HEK293 (cell line): ENCODE results near the gene POP7.

Experiments
- CTCF ChIA-PET: fragments of 350-600 bp; formaldehyde crosslinking; extraction: SDS; loops from one replicate; lab custom pipeline; 2021; ENCODE audit warnings: antibody characterized with exemption; lab: Yijun Ruan, JAX
- POLR2A ChIA-PET: fragments of 300-600 bp; formaldehyde crosslinking; extraction: SDS; loops from one replicate; lab custom pipeline; 2020; ENCODE audit warnings: antibody characterized with exemption, inconsistent platforms; lab: Yijun Ruan, JAX
- H3K27ac ChIP-seq: fragments of 200-500 bp; sonication (Bioruptor generic); 2 replicates; pipeline ENCODE4 v1.5.1; 2014; ENCODE audit warnings: low read depth, low read length, control low read depth, inconsistent platforms; ENCODE audit errors: extremely low read depth
- H3K36me3 ChIP-seq, 2 experiments: fragments of 200-500 bp in 1 of 2; sonication (Bioruptor generic) in 1 of 2; 1 replicate in 1 of 2; 2 replicates in 1 of 2; pipeline ENCODE4 v1.5.1; 2014 to 2017; ENCODE audit warnings: inconsistent platforms in 2 of 2, low read length in 2 of 2; ENCODE audit not compliant: control insufficient read depth in 2 of 2, insufficient read depth in 1 of 2
- H3K4me1 ChIP-seq: fragments of 200-500 bp; sonication (Bioruptor generic); 2 replicates; pipeline ENCODE4 v1.5.1; 2014; ENCODE audit warnings: mild to moderate bottlenecking, low read length, inconsistent platforms; ENCODE audit not compliant: control insufficient read depth, insufficient read depth
- H3K4me3 ChIP-seq: 2 replicates; pipeline ENCODE4 v1.5.1; 2011; ENCODE audit warnings: low read depth, mild to moderate bottlenecking, control low read depth, low read length, moderate library complexity
- H3K9me3 ChIP-seq: fragments of 200-500 bp; sonication (Bioruptor generic); 2 replicates; pipeline ENCODE4 v1.5.1; 2014; ENCODE audit warnings: low read depth, low read length, inconsistent platforms; ENCODE audit not compliant: control insufficient read depth, insufficient read depth
- EGR2 ChIP-seq: fragments of 450-650 bp; formaldehyde crosslinking; IDR thresholded peaks from 2 replicates; pipeline ENCODE4 v1.5.1; 2016; ENCODE audit warnings: low read depth, missing biosample characterization, missing genetic modification characterization
- MYNN ChIP-seq: fragments of 450-650 bp; formaldehyde crosslinking; IDR thresholded peaks from 2 replicates; pipeline ENCODE4 v1.5.1; 2016; ENCODE audit warnings: missing biosample characterization, missing genetic modification characterization, borderline replicate concordance
- ZBTB26 ChIP-seq: fragments of 450-650 bp; formaldehyde crosslinking; optimal IDR thresholded peaks from 2 replicates; pipeline ENCODE3; 2016; ENCODE audit warnings: missing biosample characterization, mild to moderate bottlenecking, missing genetic modification characterization
- ZFHX2 ChIP-seq: fragments of 450-650 bp; formaldehyde crosslinking; conservative IDR thresholded peaks from 2 replicates; pipeline ENCODE4 v1.5.1; 2016; ENCODE audit warnings: missing biosample characterization, missing genetic modification characterization
- ZFP3 ChIP-seq: fragments of 450-650 bp; formaldehyde crosslinking; IDR thresholded peaks from 2 replicates; pipeline ENCODE4 v1.5.1; 2016; ENCODE audit warnings: low read depth, missing biosample characterization, missing genetic modification characterization
- ZNF274 ChIP-seq, 2 experiments: fragments of 200-500 bp in 1 of 2; fragments of 450-650 bp in 1 of 2; sonication (Bioruptor generic) in 1 of 2; formaldehyde crosslinking in 1 of 2; IDR thresholded peaks; 2 replicates each; pipeline versions ENCODE4 v1.5.1 to v1.6.1; 2014 to 2016; ENCODE audit warnings: borderline replicate concordance in 1 of 2, inconsistent platforms in 1 of 2, low read length in 1 of 2, missing biosample characterization in 1 of 2, missing genetic modification characterization in 1 of 2
- ZNF510 ChIP-seq: fragments of 450-650 bp; formaldehyde crosslinking; IDR thresholded peaks from 2 replicates; pipeline ENCODE4 v1.5.1; 2018; ENCODE audit warnings: mild to moderate bottlenecking, missing genetic modification characterization, missing biosample characterization; ENCODE audit not compliant: insufficient replicate concordance
- ZNF513 ChIP-seq: fragments of 450-650 bp; IDR thresholded peaks from 2 replicates; pipeline ENCODE4 v1.5.1; 2018; ENCODE audit warnings: missing biosample characterization, missing genetic modification characterization
- ZNF521 ChIP-seq: fragments of 450-650 bp; formaldehyde crosslinking; IDR thresholded peaks from 2 replicates; pipeline ENCODE4 v1.5.1; 2017; ENCODE audit warnings: missing biosample characterization, mild to moderate bottlenecking, missing genetic modification characterization
- ZNF600 ChIP-seq: fragments of 450-650 bp; formaldehyde crosslinking; IDR thresholded peaks from 2 replicates; pipeline ENCODE4 v1.5.1; 2016; ENCODE audit warnings: missing biosample characterization, missing genetic modification characterization
- ZNF626 ChIP-seq: fragments of 450-650 bp; sonication (Bioruptor Pico); formaldehyde crosslinking; IDR thresholded peaks from 2 replicates; pipeline ENCODE4 v1.5.1; 2018; ENCODE audit warnings: missing biosample characterization, missing genetic modification characterization, inconsistent platforms
- ZNF645 ChIP-seq: fragments of 450-650 bp; formaldehyde crosslinking; IDR thresholded peaks from 2 replicates; pipeline ENCODE4; 2016; ENCODE audit warnings: missing biosample characterization, missing genetic modification characterization
- ZXDB ChIP-seq: fragments of 450-650 bp; formaldehyde crosslinking; IDR thresholded peaks from 2 replicates; pipeline ENCODE4 v1.5.1; 2016; ENCODE audit warnings: missing biosample characterization, missing genetic modification characterization
- TF ChIP-seq, protein P1 (sequence below): fragments of 450-650 bp; formaldehyde crosslinking; IDR thresholded peaks from 2 replicates; pipeline ENCODE4 v1.5.1; 2016; ENCODE audit warnings: missing biosample characterization, missing genetic modification characterization, low read depth
- TF ChIP-seq, protein P2 (sequence below): sonication (generic); formaldehyde crosslinking; IDR thresholded peaks from 2 replicates; pipeline ENCODE4 v1.8.1; 2022; ENCODE audit warnings: mild to moderate bottlenecking, moderate library complexity, missing genetic modification reagents
- TF ChIP-seq, protein P3 (sequence below): fragments of 450-650 bp; formaldehyde crosslinking; IDR thresholded peaks from 2 replicates; pipeline ENCODE4 v1.5.1; 2016; ENCODE audit warnings: missing biosample characterization, missing genetic modification characterization
- TF ChIP-seq, protein P4 (sequence below): fragments of 450-650 bp; formaldehyde crosslinking; IDR thresholded peaks from 2 replicates; pipeline ENCODE4 v1.5.1; 2016; ENCODE audit warnings: missing biosample characterization, missing genetic modification characterization

POP7 gene

GRCh38 chr7:100687261-100687660 lies 18.7 kb upstream of the POP7 start:
- Histone ChIP-seq H3K36me3 (peaks cover 0 to 79% of the 10 kb centered on the region in 2 experiments; a peak in 2 of 3 replicates), H3K4me3 (no peak overlapping the region), H3K27ac (no peak overlapping the region), H3K4me1 (0 out of 2 replicates have a peak, but pooled peaks cover 2% of the 10 kb centered on the region), H3K9me3 (no peaks in the 10 kb centered on the region)
- TF ChIP-seq MYNN (tag by site-specific recombination) (no peak), ZNF645 (no peak), ZNF510 (tag by site-specific recombination) (no peak), ZNF626 (tag by site-specific recombination) (no peak), ZNF274 (IDR thresholded peaks at IDR 0.05; ENCODE audit: low read length) (no peak), ZNF274 (tag by site-specific recombination; IDR thresholded peaks at IDR 0.05; ENCODE audit: borderline replicate concordance) (no peak), ZNF513 (tag by site-specific recombination) (no peak), ZBTB26 (no peak), ZNF521 (tag by site-specific recombination) (no peak), ZFP3 (tag by site-specific recombination) (no peak)
- TF ChIP-seq, protein P1, sequence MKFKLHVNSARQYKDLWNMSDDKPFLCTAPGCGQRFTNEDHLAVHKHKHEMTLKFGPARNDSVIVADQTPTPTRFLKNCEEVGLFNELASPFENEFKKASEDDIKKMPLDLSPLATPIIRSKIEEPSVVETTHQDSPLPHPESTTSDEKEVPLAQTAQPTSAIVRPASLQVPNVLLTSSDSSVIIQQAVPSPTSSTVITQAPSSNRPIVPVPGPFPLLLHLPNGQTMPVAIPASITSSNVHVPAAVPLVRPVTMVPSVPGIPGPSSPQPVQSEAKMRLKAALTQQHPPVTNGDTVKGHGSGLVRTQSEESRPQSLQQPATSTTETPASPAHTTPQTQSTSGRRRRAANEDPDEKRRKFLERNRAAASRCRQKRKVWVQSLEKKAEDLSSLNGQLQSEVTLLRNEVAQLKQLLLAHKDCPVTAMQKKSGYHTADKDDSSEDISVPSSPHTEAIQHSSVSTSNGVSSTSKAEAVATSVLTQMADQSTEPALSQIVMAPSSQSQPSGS (tag by site-specific recombination): no peak
- TF ChIP-seq, protein P2, sequence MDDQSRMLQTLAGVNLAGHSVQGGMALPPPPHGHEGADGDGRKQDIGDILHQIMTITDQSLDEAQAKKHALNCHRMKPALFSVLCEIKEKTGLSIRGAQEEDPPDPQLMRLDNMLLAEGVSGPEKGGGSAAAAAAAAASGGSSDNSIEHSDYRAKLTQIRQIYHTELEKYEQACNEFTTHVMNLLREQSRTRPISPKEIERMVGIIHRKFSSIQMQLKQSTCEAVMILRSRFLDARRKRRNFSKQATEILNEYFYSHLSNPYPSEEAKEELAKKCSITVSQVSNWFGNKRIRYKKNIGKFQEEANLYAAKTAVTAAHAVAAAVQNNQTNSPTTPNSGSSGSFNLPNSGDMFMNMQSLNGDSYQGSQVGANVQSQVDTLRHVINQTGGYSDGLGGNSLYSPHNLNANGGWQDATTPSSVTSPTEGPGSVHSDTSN (CRISPR knock-in tag): no peak
- TF ChIP-seq, protein P3, sequence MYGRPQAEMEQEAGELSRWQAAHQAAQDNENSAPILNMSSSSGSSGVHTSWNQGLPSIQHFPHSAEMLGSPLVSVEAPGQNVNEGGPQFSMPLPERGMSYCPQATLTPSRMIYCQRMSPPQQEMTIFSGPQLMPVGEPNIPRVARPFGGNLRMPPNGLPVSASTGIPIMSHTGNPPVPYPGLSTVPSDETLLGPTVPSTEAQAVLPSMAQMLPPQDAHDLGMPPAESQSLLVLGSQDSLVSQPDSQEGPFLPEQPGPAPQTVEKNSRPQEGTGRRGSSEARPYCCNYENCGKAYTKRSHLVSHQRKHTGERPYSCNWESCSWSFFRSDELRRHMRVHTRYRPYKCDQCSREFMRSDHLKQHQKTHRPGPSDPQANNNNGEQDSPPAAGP (tag by site-specific recombination): no peak
- CTCF ChIA-PET: interaction anchor here (0.6 kb wide), 1 partner anchor 531 kb away, joined by 4 read pairs; no protein-coding TSS in a partner anchor
- POLR2A ChIA-PET: interaction anchor here (0.6 to 0.9 kb wide), 2 partner anchors 18 to 163 kb away, joined by 3 to 4 read pairs; partner anchors contain the start of gene POP7

DNA sequence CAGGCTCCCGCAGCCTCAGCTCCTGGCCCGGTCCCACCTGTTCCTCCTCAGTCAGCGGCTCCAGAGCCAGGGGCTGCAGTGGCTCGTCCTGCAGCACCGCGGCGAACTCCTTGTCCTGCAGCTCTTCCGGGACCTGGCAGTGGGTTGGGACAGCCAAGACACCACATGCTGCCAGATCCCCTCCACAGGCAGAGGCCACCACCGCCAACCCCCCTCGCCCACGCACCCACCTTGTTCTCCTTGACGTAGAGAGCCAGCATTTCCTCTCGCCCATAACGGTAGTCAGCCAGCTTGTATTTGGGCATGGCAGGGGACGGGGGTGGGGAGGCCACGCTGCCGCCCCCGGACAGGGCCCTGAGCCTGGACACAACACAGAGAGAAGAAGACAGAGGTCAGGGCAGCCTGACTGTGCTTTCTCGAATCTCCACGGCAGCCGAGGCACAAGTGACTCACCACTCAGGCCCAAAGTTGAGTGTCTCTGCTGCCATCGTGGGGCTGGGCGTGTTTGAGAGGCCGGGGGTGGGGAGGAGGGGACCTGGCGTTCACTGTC lies 18.1 kb upstream of the POP7 start:
- peaks cover 0 to 74% of the 10 kb centered on the region in 2 experiments; a peak in 2 of 3 replicates for H3K36me3 ChIP-seq
- POLR2A ChIA-PET: interaction anchor here (0.6 to 0.9 kb wide), 2 partner anchors 18 to 163 kb away, joined by 3 to 4 read pairs; partner anchors contain the start of gene POP7
- CTCF ChIA-PET: no interaction called here
- no peak overlapping the region for H3K27ac ChIP-seq
- no peak overlapping the region for H3K4me3 ChIP-seq
- H3K9me3 ChIP-seq: no peaks in the 10 kb centered on the region
- TF ChIP-seq ZXDB (tag by site-specific recombination): no peak
- TF ChIP-seq, protein P4, sequence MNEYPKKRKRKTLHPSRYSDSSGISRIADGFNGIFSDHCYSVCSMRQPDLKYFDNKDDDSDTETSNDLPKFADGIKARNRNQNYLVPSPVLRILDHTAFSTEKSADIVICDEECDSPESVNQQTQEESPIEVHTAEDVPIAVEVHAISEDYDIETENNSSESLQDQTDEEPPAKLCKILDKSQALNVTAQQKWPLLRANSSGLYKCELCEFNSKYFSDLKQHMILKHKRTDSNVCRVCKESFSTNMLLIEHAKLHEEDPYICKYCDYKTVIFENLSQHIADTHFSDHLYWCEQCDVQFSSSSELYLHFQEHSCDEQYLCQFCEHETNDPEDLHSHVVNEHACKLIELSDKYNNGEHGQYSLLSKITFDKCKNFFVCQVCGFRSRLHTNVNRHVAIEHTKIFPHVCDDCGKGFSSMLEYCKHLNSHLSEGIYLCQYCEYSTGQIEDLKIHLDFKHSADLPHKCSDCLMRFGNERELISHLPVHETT (tag by site-specific recombination): no peak
- peak; percentile 87 for TF ChIP-seq ZFHX2
- TF ChIP-seq ZNF600 (tag by site-specific recombination): 0 out of 2 replicates have a peak, but pooled peaks have one; percentile 20
- peak; percentile 83 for TF ChIP-seq EGR2 (tag by site-specific recombination)
- H3K4me1 ChIP-seq: peaks cover 2% of the 10 kb centered on the region; the same call in 1 of the 2 replicates
